Measurements from ENCODE around the gene CFTR. TPM values are rescaled to one million over a fixed set of nuclear protein-coding genes. Genes with fewer than 3 reads are reported as not detected.

CFTR gene
- total RNA-seq, 1 experiment from 2014 or later, result 0.72 TPM

DNA sequence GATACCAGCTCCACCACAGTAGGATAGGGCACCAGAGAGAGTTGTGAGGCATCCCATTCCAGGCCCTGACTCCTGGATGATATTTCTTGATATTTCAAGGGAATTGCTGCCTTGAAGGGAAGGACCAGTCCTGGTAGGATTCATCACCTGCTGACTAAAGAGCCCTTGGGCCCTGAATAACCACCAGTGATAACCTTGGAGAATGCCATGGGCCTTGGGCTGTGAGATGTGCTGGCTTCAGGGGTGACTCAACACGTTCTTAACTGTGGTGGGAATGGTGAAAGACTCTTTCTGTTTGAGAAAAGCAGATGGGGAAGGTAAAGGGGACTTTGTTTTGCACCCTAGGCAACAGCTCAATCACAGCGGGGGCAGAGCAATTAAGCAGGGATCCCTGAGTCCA is 31.2 kb upstream of the CFTR start:
- no peak overlapping the region for H3K27ac Mint-ChIP-seq
- H3K9me3 Mint-ChIP-seq, result no peaks in the 10 kb centered on the region
- H3K4me1 Mint-ChIP-seq, result no peaks in the 10 kb centered on the region
- no peaks in the 10 kb centered on the region for H3K27me3 Mint-ChIP-seq (ENCODE audit: low read depth)
- H3K36me3 Mint-ChIP-seq, result no peaks in the 10 kb centered on the region
- ATAC-seq (no peak), DNase-seq (ENCODE audit: low spot score) (no peak)
- H3K4me3 Mint-ChIP-seq, result no peak overlapping the region
- ChIA-PET CTCF (interaction anchor here (1.0 kb wide), 1 partner anchor 10 kb away, joined by 3 read pairs; no protein-coding TSS in a partner anchor), POLR2A (interaction anchor here (0.6 kb wide), 1 partner anchor 1773 kb away, joined by 3 read pairs; no protein-coding TSS in a partner anchor)
- TF ChIP-seq HMGXB4 (CRISPR knock-in tag; IDR thresholded peaks at IDR 0.05) (no peak), ZNF232 (CRISPR knock-in tag; IDR thresholded peaks at IDR 0.05) (no peak), SMAD4 (CRISPR knock-in tag; IDR thresholded peaks at IDR 0.05) (no peak), FOXJ3 (CRISPR knock-in tag; IDR thresholded peaks at IDR 0.05; ENCODE audit: borderline replicate concordance) (no peak), ZNF396 (CRISPR knock-in tag; IDR thresholded peaks at IDR 0.05; ENCODE audit: borderline replicate concordance) (no peak), CREM (CRISPR knock-in tag; IDR thresholded peaks at IDR 0.05) (no peak), ATF6 (CRISPR knock-in tag; IDR thresholded peaks at IDR 0.05) (no peak), KAT7 (CRISPR knock-in tag; IDR thresholded peaks at IDR 0.05; ENCODE audit: borderline replicate concordance) (no peak), GRHL2 (CRISPR knock-in tag; IDR thresholded peaks at IDR 0.05; ENCODE audit: insufficient replicate concordance, severe bottlenecking) (no peak)
- TF ChIP-seq, protein P1, sequence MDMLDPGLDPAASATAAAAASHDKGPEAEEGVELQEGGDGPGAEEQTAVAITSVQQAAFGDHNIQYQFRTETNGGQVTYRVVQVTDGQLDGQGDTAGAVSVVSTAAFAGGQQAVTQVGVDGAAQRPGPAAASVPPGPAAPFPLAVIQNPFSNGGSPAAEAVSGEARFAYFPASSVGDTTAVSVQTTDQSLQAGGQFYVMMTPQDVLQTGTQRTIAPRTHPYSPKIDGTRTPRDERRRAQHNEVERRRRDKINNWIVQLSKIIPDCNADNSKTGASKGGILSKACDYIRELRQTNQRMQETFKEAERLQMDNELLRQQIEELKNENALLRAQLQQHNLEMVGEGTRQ (CRISPR knock-in tag; IDR thresholded peaks at IDR 0.05), result no peak
- TF ChIP-seq, protein P2, sequence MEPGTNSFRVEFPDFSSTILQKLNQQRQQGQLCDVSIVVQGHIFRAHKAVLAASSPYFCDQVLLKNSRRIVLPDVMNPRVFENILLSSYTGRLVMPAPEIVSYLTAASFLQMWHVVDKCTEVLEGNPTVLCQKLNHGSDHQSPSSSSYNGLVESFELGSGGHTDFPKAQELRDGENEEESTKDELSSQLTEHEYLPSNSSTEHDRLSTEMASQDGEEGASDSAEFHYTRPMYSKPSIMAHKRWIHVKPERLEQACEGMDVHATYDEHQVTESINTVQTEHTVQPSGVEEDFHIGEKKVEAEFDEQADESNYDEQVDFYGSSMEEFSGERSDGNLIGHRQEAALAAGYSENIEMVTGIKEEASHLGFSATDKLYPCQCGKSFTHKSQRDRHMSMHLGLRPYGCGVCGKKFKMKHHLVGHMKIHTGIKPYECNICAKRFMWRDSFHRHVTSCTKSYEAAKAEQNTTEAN (CRISPR knock-in tag; IDR thresholded peaks at IDR 0.05), result no peak
- TF ChIP-seq, protein P3, sequence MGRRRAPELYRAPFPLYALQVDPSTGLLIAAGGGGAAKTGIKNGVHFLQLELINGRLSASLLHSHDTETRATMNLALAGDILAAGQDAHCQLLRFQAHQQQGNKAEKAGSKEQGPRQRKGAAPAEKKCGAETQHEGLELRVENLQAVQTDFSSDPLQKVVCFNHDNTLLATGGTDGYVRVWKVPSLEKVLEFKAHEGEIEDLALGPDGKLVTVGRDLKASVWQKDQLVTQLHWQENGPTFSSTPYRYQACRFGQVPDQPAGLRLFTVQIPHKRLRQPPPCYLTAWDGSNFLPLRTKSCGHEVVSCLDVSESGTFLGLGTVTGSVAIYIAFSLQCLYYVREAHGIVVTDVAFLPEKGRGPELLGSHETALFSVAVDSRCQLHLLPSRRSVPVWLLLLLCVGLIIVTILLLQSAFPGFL (CRISPR knock-in tag; IDR thresholded peaks at IDR 0.05; ENCODE audit: borderline replicate concordance), result no peak
- TF ChIP-seq, protein P4, sequence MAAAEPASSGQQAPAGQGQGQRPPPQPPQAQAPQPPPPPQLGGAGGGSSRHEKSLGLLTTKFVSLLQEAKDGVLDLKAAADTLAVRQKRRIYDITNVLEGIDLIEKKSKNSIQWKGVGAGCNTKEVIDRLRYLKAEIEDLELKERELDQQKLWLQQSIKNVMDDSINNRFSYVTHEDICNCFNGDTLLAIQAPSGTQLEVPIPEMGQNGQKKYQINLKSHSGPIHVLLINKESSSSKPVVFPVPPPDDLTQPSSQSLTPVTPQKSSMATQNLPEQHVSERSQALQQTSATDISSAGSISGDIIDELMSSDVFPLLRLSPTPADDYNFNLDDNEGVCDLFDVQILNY (CRISPR knock-in tag; IDR thresholded peaks at IDR 0.05), result no peak

GRCh38 chr7:117458977-117459583 is 20.7 kb upstream of the CFTR start:
- H3K36me3 Mint-ChIP-seq, result no peaks in the 10 kb centered on the region
- no peak overlapping the region for H3K27ac Mint-ChIP-seq
- H3K4me3 Mint-ChIP-seq, result no peak overlapping the region
- no peak for ATAC-seq
- peaks cover 10% of the 10 kb centered on the region for H3K9me3 Mint-ChIP-seq
- DNase-seq (ENCODE audit: low spot score), result no peak
- POLR2A ChIA-PET, result no interaction called here
- CTCF ChIA-PET, result interaction anchor here (0.8 to 1.9 kb wide), 10 partner anchors 8 to 694 kb away, joined by 3 to 17 read pairs (median 4); partner anchors contain the start of gene CFTR
- no peaks in the 10 kb centered on the region for H3K27me3 Mint-ChIP-seq (ENCODE audit: low read depth)
- H3K4me1 Mint-ChIP-seq, result no peaks in the 10 kb centered on the region
- TF ChIP-seq, protein P5, sequence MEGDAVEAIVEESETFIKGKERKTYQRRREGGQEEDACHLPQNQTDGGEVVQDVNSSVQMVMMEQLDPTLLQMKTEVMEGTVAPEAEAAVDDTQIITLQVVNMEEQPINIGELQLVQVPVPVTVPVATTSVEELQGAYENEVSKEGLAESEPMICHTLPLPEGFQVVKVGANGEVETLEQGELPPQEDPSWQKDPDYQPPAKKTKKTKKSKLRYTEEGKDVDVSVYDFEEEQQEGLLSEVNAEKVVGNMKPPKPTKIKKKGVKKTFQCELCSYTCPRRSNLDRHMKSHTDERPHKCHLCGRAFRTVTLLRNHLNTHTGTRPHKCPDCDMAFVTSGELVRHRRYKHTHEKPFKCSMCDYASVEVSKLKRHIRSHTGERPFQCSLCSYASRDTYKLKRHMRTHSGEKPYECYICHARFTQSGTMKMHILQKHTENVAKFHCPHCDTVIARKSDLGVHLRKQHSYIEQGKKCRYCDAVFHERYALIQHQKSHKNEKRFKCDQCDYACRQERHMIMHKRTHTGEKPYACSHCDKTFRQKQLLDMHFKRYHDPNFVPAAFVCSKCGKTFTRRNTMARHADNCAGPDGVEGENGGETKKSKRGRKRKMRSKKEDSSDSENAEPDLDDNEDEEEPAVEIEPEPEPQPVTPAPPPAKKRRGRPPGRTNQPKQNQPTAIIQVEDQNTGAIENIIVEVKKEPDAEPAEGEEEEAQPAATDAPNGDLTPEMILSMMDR (IDR thresholded peaks at IDR 0.05), result peak; percentile 32; the same call in 1 of the 2 replicates
- TF ChIP-seq TEAD1 (CRISPR knock-in tag; IDR thresholded peaks at IDR 0.05), result no peak
